K562 (cell line): ENCODE results near the gene SDC3.

Experiments
- CTCF ChIP-seq, 3 experiments: IDR thresholded peaks in 2 of 3; conservative IDR thresholded peaks in 1 of 3; 2 replicates each; pipeline ENCODE4 v1.5.1; 2011 to 2012; ENCODE audit warnings: low read length in 3 of 3, mild to moderate bottlenecking in 3 of 3, control low read depth in 2 of 3, improper control_type of control experiment in 1 of 3, inconsistent platforms in 1 of 3, low read depth in 1 of 3, mixed read lengths in 1 of 3, moderate library complexity in 1 of 3; ENCODE audit not compliant: insufficient read depth in 2 of 3
- GATAD2A ChIP-seq: fragments of 450-650 bp; IDR thresholded peaks from 2 replicates; pipeline ENCODE4 v1.6.1; 2017
- IRF1 ChIP-seq: sonication (generic); formaldehyde crosslinking; IDR thresholded peaks from 2 replicates; pipeline ENCODE4 v1.8.0; 2022; ENCODE audit warnings: missing genetic modification reagents, mild to moderate bottlenecking, borderline replicate concordance
- MEF2A ChIP-seq: IDR thresholded peaks from 2 replicates; pipeline ENCODE4 v1.6.1; 2011; ENCODE audit warnings: low read depth, mild to moderate bottlenecking, low read length, moderate library complexity; ENCODE audit not compliant: control insufficient read depth
- MXI1 ChIP-seq: IDR thresholded peaks from 2 replicates; pipeline ENCODE4 v1.6.1; 2011; ENCODE audit warnings: low read depth, mild to moderate bottlenecking, improper control_type of control experiment, low read length
- PHB ChIP-seq: fragments of 250-450 bp; sonication (Bioruptor Pico); IDR thresholded peaks from 2 replicates; pipeline ENCODE4 v1.5.0; 2021
- RAD21 ChIP-seq, 2 experiments: fragments of 250-450 bp in 1 of 2; fragments of 450-650 bp in 1 of 2; sonication (Bioruptor Pico) in 1 of 2; formaldehyde crosslinking in 1 of 2; IDR thresholded peaks in 1 of 2; conservative IDR thresholded peaks in 1 of 2; 2 replicates each; pipeline versions ENCODE4 v1.4.0 to v1.8.0; 2020 to 2022; ENCODE audit warnings: mild to moderate bottlenecking in 2 of 2, moderate library complexity in 1 of 2
- SP1 ChIP-seq: sonication (generic); formaldehyde crosslinking; IDR thresholded peaks from 2 replicates; pipeline ENCODE4 v1.8.1; 2022; ENCODE audit warnings: mild to moderate bottlenecking, missing genetic modification reagents
- ZNF175 ChIP-seq: fragments of 200-800 bp; sonication (Bioruptor generic); IDR thresholded peaks from 2 replicates; pipeline ENCODE4 v1.6.1; 2016; ENCODE audit warnings: low read depth, mild to moderate bottlenecking, missing genetic modification characterization, missing compliant biosample characterization

- TF ChIP-seq ZNF175 (no peak), SP1 (CRISPR knock-in tag) (no peak), GATAD2A (no peak), MXI1 (no peak), PHB (CRISPR knock-in tag) (no peak), CTCF (IDR thresholded peaks at IDR 0.05 in 2 of 3, conservative IDR thresholded peaks at IDR 0.05 in 1 of 3; ENCODE audit: insufficient read depth in 2 of 3, low read depth in 1 of 3, low read length in 3 of 3) (no peak), IRF1 (no peak), MEF2A (no peak), RAD21 (CRISPR knock-in tag; conservative IDR thresholded peaks at IDR 0.05 in 1 of 2, IDR thresholded peaks at IDR 0.05 in 1 of 2) (no peak)
Observed at GRCh38 chr1:30822006-30822405, 86.6 kb downstream of the SDC3 start.
